HEK293 (cell line): ENCODE measurements around the gene ZFP1.

Source experiments
- ATF2 ChIP-seq: fragments of 450-650 bp; formaldehyde crosslinking; IDR thresholded peaks from 2 replicates; pipeline ENCODE4 v1.5.1; 2016; ENCODE audit warnings: missing biosample characterization, missing genetic modification characterization, low read depth
- BCL11A ChIP-seq: fragments of 450-650 bp; formaldehyde crosslinking; IDR thresholded peaks from 2 replicates; pipeline ENCODE4 v1.5.1; 2016; ENCODE audit warnings: low read depth, missing biosample characterization, missing genetic modification characterization
- CTCF ChIP-seq: fragments of 450-650 bp; formaldehyde crosslinking; IDR thresholded peaks from 2 replicates; pipeline ENCODE4 v1.5.1; 2016; ENCODE audit warnings: missing biosample characterization, missing genetic modification characterization
- MZF1 ChIP-seq: fragments of 450-650 bp; formaldehyde crosslinking; IDR thresholded peaks from 2 replicates; pipeline ENCODE4 v1.5.1; 2017; ENCODE audit warnings: missing biosample characterization, missing genetic modification characterization, borderline replicate concordance
- PRDM4 ChIP-seq: fragments of 450-650 bp; formaldehyde crosslinking; IDR thresholded peaks from 2 replicates; pipeline ENCODE4 v1.5.1; 2017; ENCODE audit warnings: missing biosample characterization, missing genetic modification characterization
- REST ChIP-seq: fragments of 450-650 bp; formaldehyde crosslinking; IDR thresholded peaks from 2 replicates; pipeline ENCODE4 v1.5.1; 2016; ENCODE audit warnings: missing biosample characterization, missing genetic modification characterization
- ZNF350 ChIP-seq: fragments of 450-650 bp; formaldehyde crosslinking; IDR thresholded peaks from 2 replicates; pipeline ENCODE4 v1.5.0; 2017; ENCODE audit warnings: missing biosample characterization, mild to moderate bottlenecking, missing genetic modification characterization
- ZNF423 ChIP-seq: fragments of 450-650 bp; formaldehyde crosslinking; IDR thresholded peaks from 2 replicates; pipeline ENCODE4 v1.5.1; 2016; ENCODE audit warnings: missing biosample characterization, missing genetic modification characterization
- ZNF629 ChIP-seq: fragments of 450-650 bp; formaldehyde crosslinking; IDR thresholded peaks from 2 replicates; pipeline ENCODE4 v1.5.1; 2017; ENCODE audit warnings: missing biosample characterization, missing genetic modification characterization

GRCh38 chr16:75188832-75189477 lies 40.6 kb downstream of the ZFP1 start:
- TF ChIP-seq ZNF350 (tag by site-specific recombination) = no peak
- no peak for TF ChIP-seq PRDM4 (tag by site-specific recombination)
- TF ChIP-seq MZF1 (tag by site-specific recombination) = no peak
- no peak for TF ChIP-seq ZNF423
- no peak for TF ChIP-seq BCL11A (tag by site-specific recombination)
- no peak for TF ChIP-seq CTCF (tag by site-specific recombination)
- no peak for TF ChIP-seq REST (tag by site-specific recombination)
- no peak for TF ChIP-seq ZNF629
- TF ChIP-seq ATF2 = no peak
